ENCODE measurements around the gene ADAMTS9. TPM values are rescaled to one million over a fixed set of nuclear protein-coding genes. Genes with fewer than 3 reads are reported as not detected.

The ADAMTS9 gene
- total and polyA plus RNA-seq, 10 of the 15 experiments (the other 5 are each of a cell fraction or from before 2014, with no cell fraction given): 0.08 TPM; not detected in 9

DNA sequence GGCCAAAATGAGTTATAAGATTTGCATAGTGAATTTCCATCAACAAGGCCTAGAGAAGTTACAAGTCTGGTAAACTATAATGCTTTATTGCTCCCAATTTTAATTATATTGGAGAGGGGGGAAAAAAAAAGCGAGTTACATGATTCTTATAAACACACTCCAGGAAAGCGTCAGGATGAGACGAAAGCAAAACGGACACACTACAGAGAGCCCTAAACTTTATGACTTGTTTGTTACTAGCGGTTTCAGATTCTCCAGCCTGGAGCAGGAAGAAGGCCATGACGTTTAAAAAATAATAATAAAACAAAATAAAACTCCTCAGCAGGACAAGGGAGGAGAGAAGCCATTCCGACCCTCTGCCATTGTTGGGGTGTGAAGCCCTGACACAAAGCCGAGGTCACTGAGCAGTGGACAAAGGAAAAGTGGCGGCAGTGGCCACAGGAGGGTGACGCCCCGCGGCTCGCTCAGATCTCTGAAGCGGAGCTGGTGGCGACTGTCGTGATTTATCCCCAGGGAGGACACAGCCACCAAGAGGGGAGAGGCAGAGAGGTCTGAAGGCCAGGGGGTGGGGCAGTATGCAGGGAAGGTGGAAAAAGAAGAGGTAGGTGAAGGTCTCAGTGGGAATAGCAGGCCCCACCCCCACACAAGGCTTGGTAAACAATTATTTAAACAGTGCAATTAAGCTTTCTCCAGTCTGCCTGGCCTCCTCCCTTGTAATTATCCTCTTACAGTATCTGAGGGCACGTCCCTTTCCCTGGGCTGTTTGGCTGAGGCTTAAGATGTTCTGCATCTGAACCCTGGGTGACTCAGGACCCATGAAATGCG, 45.3 kb downstream of the ADAMTS9 start:
- 54% methylated on average over 18 of the region's 18 CpGs for WGBS (ENCODE audit: insufficient coverage, insufficient replicate concordance, low lambda C conversion rate, missing lambda C conversion rate)
- ChIA-PET CTCF (no interaction called here), SMC1A (ENCODE audit: uncharacterized antibody, unreplicated experiment) (no interaction called here), POLR2A (no interaction called here), RAD21 (ENCODE audit: unreplicated experiment) (no interaction called here)
- no peak overlapping the region for H3K4me2 ChIP-seq (ENCODE audit: control insufficient read depth, insufficient read depth)
- no peak overlapping the region for H3K9ac ChIP-seq (ENCODE audit: control insufficient read depth, insufficient read depth, low read length)
- DNase-seq (ENCODE audit: low read depth, low spot score) (no peak), ATAC-seq (no peak), FAIRE-seq (no peak)
- no peak overlapping the region for H3K4me3 ChIP-seq
- TF ChIP-seq, protein P1, sequence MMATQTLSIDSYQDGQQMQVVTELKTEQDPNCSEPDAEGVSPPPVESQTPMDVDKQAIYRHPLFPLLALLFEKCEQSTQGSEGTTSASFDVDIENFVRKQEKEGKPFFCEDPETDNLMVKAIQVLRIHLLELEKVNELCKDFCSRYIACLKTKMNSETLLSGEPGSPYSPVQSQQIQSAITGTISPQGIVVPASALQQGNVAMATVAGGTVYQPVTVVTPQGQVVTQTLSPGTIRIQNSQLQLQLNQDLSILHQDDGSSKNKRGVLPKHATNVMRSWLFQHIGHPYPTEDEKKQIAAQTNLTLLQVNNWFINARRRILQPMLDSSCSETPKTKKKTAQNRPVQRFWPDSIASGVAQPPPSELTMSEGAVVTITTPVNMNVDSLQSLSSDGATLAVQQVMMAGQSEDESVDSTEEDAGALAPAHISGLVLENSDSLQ (IDR thresholded peaks at IDR 0.05): no peak
- TF ChIP-seq CEBPB (IDR thresholded peaks at IDR 0.05; ENCODE audit: borderline replicate concordance in 1 of 2, low read depth in 2 of 2, low read length in 2 of 2) (no peak), NFIC (IDR thresholded peaks at IDR 0.05; ENCODE audit: low read depth, low read length) (no peak), MXI1 (IDR thresholded peaks at IDR 0.05; ENCODE audit: low read depth, low read length) (no peak), NBN (IDR thresholded peaks at IDR 0.05) (no peak), STAT3 (IDR thresholded peaks at IDR 0.05; ENCODE audit: low read depth, low read length) (no peak), HCFC1 (IDR thresholded peaks at IDR 0.05; ENCODE audit: low read length) (no peak)
- TF ChIP-seq, protein P2, sequence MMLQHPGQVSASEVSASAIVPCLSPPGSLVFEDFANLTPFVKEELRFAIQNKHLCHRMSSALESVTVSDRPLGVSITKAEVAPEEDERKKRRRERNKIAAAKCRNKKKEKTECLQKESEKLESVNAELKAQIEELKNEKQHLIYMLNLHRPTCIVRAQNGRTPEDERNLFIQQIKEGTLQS (IDR thresholded peaks at IDR 0.05; ENCODE audit: borderline replicate concordance, extremely low read depth, low read depth, low read length): no peak
- no peaks in the 10 kb centered on the region for H3K79me2 ChIP-seq (ENCODE audit: control insufficient read depth, insufficient read depth, low read length)
- H3K36me3 ChIP-seq (ENCODE audit: control insufficient read depth in 2 of 2, insufficient read depth in 2 of 2, low read length in 1 of 2): no peaks in the 10 kb centered on the region
- no peaks in the 10 kb centered on the region for H3K9me3 ChIP-seq (replicated peaks; ENCODE audit: control insufficient read depth, insufficient read depth, low read length)
- H4K20me1 ChIP-seq (ENCODE audit: control insufficient read depth, insufficient read depth): no peaks in the 10 kb centered on the region
- no peak overlapping the region for H2AFZ ChIP-seq (ENCODE audit: control insufficient read depth, low read depth, low read length)
- no peak overlapping the region for H3K27ac ChIP-seq (ENCODE audit: control insufficient read depth, insufficient read depth)
- in situ Hi-C loops (cut with MboI): no loop called here
- no peaks in the 10 kb centered on the region for H3K27me3 ChIP-seq (replicated peaks in 1 of 2; ENCODE audit: control insufficient read depth in 2 of 2, insufficient read depth in 2 of 2, low read length in 1 of 2)
- no TSS peak for BruUV-seq (replicated peaks)
- intact Hi-C loops (cut with micrococcal nuclease; ENCODE audit: unreplicated experiment): no loop called here
- no peaks in the 10 kb centered on the region for H3K4me1 ChIP-seq (ENCODE audit: control insufficient read depth, insufficient read depth, low read length)
